HFFc6 (cell line): ENCODE measurements around the gene PRR3. TPM values are rescaled to one million over a fixed set of nuclear protein-coding genes. Genes with fewer than 3 reads are reported as not detected.

Experiments used
- DNase-seq: peaks from one replicate; pipeline ENCODE4 v3.0.0-alpha.2; 2018
- H3K27ac Mint-ChIP-seq: 2 replicates; pipeline ENCODE4 v1.8.0; 2020; ENCODE audit warnings: mild to moderate bottlenecking, mixed read lengths
- H3K27me3 Mint-ChIP-seq: 2 replicates; pipeline ENCODE4 v1.8.0; 2021; ENCODE audit warnings: mild to moderate bottlenecking, moderate library complexity, mixed read lengths; ENCODE audit not compliant: insufficient read depth
- H3K36me3 Mint-ChIP-seq: 2 replicates; pipeline ENCODE4 v1.8.0; 2021; ENCODE audit warnings: low read depth, mixed read lengths
- H3K4me1 Mint-ChIP-seq: 2 replicates; pipeline ENCODE4 v1.8.0; 2020; ENCODE audit warnings: low read depth, mixed read lengths
- H3K4me3 Mint-ChIP-seq: 2 replicates; pipeline ENCODE4 v1.8.0; 2020; ENCODE audit warnings: mild to moderate bottlenecking, moderate library complexity, mixed read lengths
- H3K9me3 Mint-ChIP-seq: 2 replicates; pipeline ENCODE4 v1.8.0; 2020; ENCODE audit warnings: mild to moderate bottlenecking, mixed read lengths
- total RNA-seq, 6 experiments: library from RNA; stranded (reverse); fragmentation: NEBNext Ultra II Directional; extraction: Animal tissue kit (Norgen Biotek cat#: 25700); gene quantifications; 2 replicates in 1 of 6; 3 replicates in 5 of 6; pipeline ENCODE4 v1.2.3, GENCODE V29; 2021
- TF ChIP-seq, protein P1 (sequence below): fragments of 200-600 bp; sonication (generic); IDR thresholded peaks from 2 replicates; pipeline ENCODE4 v1.5.0; 2021; ENCODE audit warnings: antibody characterized with exemption, mild to moderate bottlenecking

Gene PRR3
- total RNA-seq, 6 experiments from 2014 or later: 9.8 to 14.0 (median 12.3) TPM

DNA sequence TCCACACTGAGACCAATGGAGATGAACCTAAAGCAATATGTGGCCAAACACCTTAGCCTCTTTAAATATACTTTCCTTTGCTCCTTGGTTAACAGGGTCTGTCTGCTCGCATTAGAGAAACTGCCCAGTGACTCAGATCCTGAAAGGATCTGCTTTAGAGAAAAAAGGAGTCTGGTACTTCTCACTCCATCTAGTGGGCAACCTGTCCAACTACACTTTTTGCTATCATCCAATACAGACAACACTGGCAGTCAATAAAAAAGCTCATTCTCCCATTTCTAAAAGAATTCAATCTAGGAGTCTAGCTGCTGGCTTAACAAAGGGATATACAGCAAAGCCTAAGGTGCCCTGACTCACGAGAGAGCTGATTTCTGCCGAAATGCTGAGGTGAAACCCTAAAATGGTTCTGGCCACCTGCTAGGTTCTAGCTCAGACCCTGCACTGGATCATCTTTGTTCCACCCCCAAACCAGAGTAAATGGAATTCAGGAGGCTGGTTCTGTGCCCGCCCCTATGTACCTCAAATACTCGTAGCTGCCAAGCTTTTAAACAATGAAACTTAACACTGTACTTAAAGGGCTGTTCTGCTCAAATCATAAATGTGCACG is 12.3 kb upstream of the PRR3 start:
- Mint-ChIP-seq H3K36me3 (peaks cover 16% of the 10 kb centered on the region), H3K27me3 (no peaks in the 10 kb centered on the region; the same call in 1 of the 2 replicates), H3K4me3 (no peak overlapping the region), H3K27ac (no peak overlapping the region), H3K4me1 (peaks cover 43% of the 10 kb centered on the region), H3K9me3 (no peaks in the 10 kb centered on the region)
- TF ChIP-seq, protein P1, sequence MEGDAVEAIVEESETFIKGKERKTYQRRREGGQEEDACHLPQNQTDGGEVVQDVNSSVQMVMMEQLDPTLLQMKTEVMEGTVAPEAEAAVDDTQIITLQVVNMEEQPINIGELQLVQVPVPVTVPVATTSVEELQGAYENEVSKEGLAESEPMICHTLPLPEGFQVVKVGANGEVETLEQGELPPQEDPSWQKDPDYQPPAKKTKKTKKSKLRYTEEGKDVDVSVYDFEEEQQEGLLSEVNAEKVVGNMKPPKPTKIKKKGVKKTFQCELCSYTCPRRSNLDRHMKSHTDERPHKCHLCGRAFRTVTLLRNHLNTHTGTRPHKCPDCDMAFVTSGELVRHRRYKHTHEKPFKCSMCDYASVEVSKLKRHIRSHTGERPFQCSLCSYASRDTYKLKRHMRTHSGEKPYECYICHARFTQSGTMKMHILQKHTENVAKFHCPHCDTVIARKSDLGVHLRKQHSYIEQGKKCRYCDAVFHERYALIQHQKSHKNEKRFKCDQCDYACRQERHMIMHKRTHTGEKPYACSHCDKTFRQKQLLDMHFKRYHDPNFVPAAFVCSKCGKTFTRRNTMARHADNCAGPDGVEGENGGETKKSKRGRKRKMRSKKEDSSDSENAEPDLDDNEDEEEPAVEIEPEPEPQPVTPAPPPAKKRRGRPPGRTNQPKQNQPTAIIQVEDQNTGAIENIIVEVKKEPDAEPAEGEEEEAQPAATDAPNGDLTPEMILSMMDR: peak; percentile 90
- peak; percentile 81 for DNase-seq

DNA sequence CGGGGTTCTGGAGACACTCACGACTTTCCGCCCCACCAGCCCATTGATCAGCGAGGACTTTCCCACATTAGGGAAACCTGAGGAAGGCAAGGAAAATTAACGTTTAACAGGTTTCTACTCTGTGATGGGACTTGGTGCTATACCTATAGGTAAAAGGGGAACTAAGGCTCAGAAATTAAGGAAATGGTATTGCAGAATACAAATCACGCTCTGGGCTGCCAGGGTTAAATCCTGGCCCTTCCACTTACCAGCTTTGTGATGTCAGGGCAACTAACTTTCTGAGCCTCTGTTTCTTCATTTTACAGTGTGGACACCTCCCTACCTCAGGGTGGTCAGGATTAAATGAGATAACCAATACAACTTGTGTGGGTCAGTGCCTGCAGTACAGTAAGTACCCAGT is 9.6 kb upstream of the PRR3 start:
- peaks cover 22% of the 10 kb centered on the region for H3K36me3 Mint-ChIP-seq
- H3K4me1 Mint-ChIP-seq: peaks cover 32% of the 10 kb centered on the region
- DNase-seq: no peak
- no peak overlapping the region for H3K4me3 Mint-ChIP-seq
- no peak overlapping the region for H3K27ac Mint-ChIP-seq
- TF ChIP-seq, protein P1: no peak
- H3K27me3 Mint-ChIP-seq: no peaks in the 10 kb centered on the region; the same call in 1 of the 2 replicates
- no peaks in the 10 kb centered on the region for H3K9me3 Mint-ChIP-seq

DNA sequence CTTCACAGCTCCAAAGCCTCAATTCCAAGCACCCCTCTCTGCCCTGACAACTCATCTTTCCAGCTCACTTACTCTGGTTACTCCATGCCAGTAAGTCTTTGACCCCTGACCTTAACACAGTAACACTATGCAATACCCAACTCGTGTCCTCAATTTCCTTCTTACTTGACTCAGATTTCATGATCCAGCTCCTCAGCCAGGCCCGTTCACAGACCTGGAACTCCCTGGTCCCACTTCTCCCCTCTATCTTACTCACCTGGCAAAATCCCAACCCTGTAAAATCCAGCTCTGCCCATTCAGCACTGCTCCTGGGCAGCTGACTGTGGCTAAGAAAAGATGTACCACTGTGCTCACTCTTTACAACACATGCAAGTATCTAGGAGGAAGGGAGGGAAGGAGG is 8.7 kb upstream of the PRR3 start:
- TF ChIP-seq, protein P1: no peak
- Mint-ChIP-seq H3K27me3 (no peaks in the 10 kb centered on the region; the same call in 1 of the 2 replicates), H3K27ac (no peak overlapping the region; the same call in 1 of the 2 replicates), H3K36me3 (peaks cover 28% of the 10 kb centered on the region), H3K4me1 (peaks cover 25% of the 10 kb centered on the region), H3K9me3 (no peaks in the 10 kb centered on the region), H3K4me3 (no peak overlapping the region)
- peak; percentile 52 for DNase-seq

DNA sequence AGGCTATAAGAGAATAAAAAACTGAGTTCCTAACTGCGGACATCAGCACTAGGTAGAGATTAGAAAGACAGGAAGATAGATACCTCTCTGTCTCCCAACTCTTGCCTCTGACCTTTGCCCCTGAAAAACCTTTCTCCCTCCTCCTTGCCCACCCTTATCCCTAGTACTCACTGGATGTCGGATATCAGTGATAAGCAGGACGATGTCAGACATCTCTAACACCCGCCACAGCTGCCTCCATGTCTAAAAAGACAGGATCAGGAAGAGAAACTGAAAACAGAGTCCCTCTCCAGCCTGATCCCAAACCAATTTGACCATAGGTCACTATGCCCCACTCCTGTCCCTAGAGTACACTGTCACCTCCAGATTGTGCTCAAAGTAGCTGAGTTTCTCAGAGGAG is 2.7 kb upstream of the PRR3 start:
- peaks cover 30% of the 10 kb centered on the region for H3K4me1 Mint-ChIP-seq
- peak overlapping the region; percentile 93 for H3K4me3 Mint-ChIP-seq
- no peak for DNase-seq
- no peaks in the 10 kb centered on the region for H3K9me3 Mint-ChIP-seq
- peaks cover 5% of the 10 kb centered on the region for H3K27me3 Mint-ChIP-seq
- TF ChIP-seq, protein P1: no peak
- H3K36me3 Mint-ChIP-seq: peaks cover 27% of the 10 kb centered on the region
- H3K27ac Mint-ChIP-seq: peak overlapping the region; percentile 100

DNA sequence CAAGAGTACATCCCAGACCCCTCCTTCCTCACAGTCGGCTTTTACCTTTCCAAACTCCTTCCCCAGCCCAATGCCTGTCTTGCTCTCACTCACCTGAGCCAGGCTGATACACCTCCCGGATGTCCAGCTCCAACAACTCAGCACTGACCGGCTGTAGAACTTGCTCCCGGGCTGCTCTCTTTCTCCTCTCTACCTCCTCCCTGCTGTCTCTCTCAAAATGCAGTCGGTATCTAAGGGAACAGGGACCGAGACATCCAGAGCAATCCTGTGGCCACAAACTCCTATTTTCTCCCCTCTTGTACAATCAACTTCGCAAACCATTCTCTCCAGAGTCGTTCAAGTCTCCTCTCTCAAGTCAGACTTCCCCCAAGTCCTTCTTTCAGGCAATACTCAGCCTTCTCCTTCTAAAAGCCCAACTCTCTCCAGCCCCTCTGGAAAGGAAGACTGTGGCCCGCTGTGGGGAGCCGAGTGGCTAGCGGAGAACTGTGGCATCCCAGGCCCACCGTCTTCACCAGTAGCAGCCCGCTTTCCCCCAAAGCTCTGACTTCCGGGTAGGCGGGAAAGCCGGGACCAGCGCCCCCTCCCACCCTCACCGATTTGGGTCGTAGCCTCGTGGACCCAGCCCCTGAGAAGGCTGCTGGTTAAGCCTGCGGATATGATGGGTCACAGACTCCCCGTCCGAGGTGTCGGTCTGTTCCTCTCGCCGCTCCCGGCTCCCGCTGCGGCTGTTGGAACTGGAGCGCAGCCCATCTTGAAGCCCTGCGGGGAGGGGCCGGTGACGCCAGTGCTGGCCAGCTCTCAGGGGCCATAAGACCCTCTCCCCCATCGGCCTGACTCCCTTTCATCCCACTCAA is 1.9 kb upstream of the PRR3 start:
- peaks cover 37% of the 10 kb centered on the region for H3K4me1 Mint-ChIP-seq
- H3K9me3 Mint-ChIP-seq: no peaks in the 10 kb centered on the region
- H3K4me3 Mint-ChIP-seq: peak overlapping the region; percentile 93
- DNase-seq: peak; percentile 9
- peaks cover 5% of the 10 kb centered on the region for H3K27me3 Mint-ChIP-seq
- peak overlapping the region; percentile 100 for H3K27ac Mint-ChIP-seq
- TF ChIP-seq, protein P1: peak; percentile 38
- H3K36me3 Mint-ChIP-seq: peaks cover 23% of the 10 kb centered on the region
